ENCODE measurements around the gene DDX17. TPM values are rescaled to one million over a fixed set of nuclear protein-coding genes. Genes with fewer than 3 reads are reported as not detected.
A peak's percentile ranks its signal among the peaks of the same experiment; 100 is the strongest.

DDX17 gene
- total RNA-seq, 1 donor from 2014 or later, result 837 TPM

DNA sequence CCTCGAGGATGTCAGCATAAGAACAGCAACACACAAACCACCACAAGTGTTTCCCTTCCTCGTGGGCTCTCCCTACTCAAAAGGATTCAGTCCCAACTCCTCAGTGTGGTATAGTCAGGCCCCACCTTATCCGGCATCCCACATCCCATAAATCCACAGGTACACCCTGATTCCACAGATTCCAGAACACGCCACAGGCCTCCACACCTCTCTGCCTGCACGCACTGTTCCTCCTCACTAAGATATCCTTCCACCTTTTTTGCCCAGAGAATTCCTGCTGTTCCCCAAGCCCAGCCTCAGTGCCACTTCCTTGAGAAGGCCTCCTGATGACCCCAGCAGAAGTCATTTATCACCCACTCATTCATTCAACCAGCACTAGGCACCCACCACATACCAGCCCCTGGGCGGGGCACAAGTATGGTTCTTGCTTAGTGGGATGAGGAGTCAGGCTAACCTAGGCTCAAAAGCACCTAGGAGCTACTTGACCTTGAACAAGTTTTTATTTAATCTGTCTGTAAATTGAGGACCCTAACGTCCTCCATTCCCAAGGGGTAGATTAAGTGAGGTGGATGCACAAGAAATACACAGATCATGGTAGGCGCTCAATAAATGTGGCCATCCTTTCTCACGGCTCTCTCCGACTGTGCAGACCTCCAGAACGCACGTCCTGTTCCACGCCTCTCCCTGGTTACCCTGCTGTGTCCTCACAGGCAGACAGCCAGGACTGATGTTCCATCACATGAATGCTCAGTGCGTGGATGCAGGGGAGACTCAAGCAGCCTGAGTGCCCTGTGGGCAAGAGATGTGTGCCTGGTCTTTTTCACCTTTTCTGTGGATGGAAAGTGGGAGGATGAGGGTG, 49.0 kb downstream of the DDX17 start:
- peaks cover 10% of the 10 kb centered on the region for H3K27me3 ChIP-seq
- no peaks in the 10 kb centered on the region for H3K36me3 ChIP-seq

DNA sequence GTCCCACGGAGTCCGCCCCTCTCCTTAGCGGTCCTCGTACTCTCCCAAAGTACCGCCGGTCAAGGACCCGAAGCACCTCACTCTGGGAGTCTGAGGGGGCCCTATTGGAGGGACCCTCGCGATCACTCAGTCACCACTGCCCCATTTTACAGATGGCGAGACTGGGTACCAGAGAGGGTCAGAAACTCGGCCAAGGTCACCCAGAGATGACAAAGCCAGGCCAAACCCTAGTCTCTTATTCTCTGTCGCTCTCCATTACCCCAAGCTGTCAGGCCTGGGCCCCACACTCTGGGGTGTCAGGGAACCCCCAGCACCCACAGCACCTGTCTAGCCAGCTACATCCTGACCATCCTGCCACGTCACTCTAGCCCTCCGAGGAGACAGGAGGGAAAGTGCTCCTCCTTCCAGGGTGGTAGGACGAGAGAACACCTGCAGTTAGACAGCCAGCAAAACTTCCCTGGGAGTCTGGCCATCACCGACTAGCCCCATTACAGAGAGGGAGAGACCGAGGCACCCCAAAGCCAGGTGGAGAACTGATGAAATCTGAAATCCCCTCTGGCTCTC, 49.8 kb downstream of the DDX17 start:
- TF ChIP-seq, protein P1, sequence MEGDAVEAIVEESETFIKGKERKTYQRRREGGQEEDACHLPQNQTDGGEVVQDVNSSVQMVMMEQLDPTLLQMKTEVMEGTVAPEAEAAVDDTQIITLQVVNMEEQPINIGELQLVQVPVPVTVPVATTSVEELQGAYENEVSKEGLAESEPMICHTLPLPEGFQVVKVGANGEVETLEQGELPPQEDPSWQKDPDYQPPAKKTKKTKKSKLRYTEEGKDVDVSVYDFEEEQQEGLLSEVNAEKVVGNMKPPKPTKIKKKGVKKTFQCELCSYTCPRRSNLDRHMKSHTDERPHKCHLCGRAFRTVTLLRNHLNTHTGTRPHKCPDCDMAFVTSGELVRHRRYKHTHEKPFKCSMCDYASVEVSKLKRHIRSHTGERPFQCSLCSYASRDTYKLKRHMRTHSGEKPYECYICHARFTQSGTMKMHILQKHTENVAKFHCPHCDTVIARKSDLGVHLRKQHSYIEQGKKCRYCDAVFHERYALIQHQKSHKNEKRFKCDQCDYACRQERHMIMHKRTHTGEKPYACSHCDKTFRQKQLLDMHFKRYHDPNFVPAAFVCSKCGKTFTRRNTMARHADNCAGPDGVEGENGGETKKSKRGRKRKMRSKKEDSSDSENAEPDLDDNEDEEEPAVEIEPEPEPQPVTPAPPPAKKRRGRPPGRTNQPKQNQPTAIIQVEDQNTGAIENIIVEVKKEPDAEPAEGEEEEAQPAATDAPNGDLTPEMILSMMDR (IDR thresholded peaks at IDR 0.05), result no peak
- peak overlapping the region; percentile 53 to 56 for H3K4me3 ChIP-seq
- peaks cover 10 to 11% of the 10 kb centered on the region in 2 donors for H3K4me1 ChIP-seq
- H3K27ac ChIP-seq, result no peak overlapping the region
- intact Hi-C loops (cut with DNase I), result no loop called here
- no peaks in the 10 kb centered on the region for H3K9me3 ChIP-seq
- no peaks in the 10 kb centered on the region for H3K36me3 ChIP-seq
- no peak for DNase-seq (ENCODE audit: low spot score in 2 of 2)
- peaks cover 10% of the 10 kb centered on the region for H3K27me3 ChIP-seq

More for the DNA sequence above, 49.0 kb downstream of the DDX17 start:
- H3K27ac ChIP-seq, result no peak overlapping the region
- H3K4me1 ChIP-seq, result peaks cover 17 to 18% of the 10 kb centered on the region in 2 donors
- DNase-seq (ENCODE audit: low spot score in 2 of 2), result no peak
- intact Hi-C loops (cut with DNase I), result no loop called here
- H3K4me3 ChIP-seq, result no peak overlapping the region
- no peaks in the 10 kb centered on the region for H3K9me3 ChIP-seq
- TF ChIP-seq, protein P1 (IDR thresholded peaks at IDR 0.05), result no peak

DNA sequence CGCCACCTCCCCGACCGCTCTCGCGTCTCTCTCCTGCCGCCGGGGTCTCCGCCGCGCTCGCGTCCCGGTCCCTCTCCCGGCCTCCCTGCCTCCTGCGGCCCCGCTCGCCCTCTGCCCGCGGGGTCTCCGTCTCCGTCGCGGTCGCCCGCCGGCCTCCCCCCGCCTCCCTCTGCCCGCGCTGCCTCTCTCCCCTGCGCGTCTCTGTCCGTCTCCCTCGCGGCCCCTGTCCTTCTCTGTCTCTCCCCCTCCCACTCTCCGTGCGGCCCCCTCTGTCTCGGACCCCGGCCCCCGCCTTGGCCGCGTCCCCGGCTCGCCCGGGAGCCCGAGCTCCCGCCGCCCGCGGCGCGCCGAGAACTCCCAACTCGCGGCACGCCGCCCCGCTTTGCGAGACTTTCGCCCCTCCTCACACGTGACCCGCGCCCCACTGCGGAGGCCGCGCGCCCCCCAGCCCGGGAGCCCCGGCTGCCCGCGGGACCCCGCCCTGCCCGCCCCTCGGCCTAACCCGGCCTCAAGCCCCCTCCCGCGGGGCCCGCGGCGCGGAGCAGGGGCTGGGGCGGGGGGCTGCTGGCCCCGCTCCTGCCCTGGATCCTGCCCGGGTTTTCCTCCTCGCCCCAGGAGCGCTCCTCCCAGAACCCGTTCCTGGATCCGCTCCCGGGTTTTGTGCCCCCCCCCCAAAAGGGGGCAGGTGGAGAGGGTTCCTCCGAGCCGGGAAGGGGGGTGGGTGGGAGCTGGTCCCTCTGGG, 50.4 kb downstream of the DDX17 start:
- Histone ChIP-seq H3K4me1 (peaks cover 8 to 10% of the 10 kb centered on the region in 2 donors), H3K9me3 (no peaks in the 10 kb centered on the region), H3K27ac (no peak overlapping the region), H3K4me3 (peak overlapping the region; percentile 53 to 56), H3K36me3 (no peaks in the 10 kb centered on the region), H3K27me3 (peaks cover 10% of the 10 kb centered on the region)
- intact Hi-C loops (cut with DNase I), result no loop called here
- TF ChIP-seq, protein P1 (IDR thresholded peaks at IDR 0.05), result no peak
- DNase-seq (ENCODE audit: low spot score in 2 of 2), result no peak

DNA sequence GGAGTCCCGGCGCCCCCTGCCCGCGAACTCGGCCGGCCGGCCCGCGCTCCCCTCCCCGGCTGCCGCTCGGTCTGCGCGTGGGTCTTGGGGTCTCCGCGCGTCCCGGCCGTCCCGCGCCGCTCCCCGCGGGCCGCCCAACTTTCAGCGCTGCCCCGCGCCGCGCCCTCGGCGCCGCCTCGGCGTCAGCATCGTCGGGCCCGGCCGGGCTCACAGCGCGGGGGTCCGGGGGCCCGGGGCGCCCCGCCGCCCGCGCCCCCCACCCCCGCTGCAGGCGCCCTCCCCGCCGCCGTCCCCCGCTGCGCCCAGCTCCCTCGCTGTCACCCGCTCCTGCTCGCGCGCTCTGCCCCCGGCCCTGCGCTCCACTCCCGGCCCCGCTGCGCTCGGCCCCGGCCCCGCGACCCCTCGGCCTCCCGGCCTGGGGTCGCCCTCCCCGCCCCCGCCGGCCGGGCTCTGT, 51.0 kb downstream of the DDX17 start, which contains the start of gene KCNJ4:
TSS of gene KCNJ4 (minus strand) at position 124 of the 454 bp plus-strand sequence. CDS start 27,067 bp downstream, outside the sequence.
- peaks cover 8 to 10% of the 10 kb centered on the region in 2 donors for H3K4me1 ChIP-seq
- no peak for DNase-seq (ENCODE audit: low spot score in 2 of 2)

More for the DNA sequence above, 51.0 kb downstream of the DDX17 start, which contains the start of gene KCNJ4:
- Histone ChIP-seq H3K4me3 (peak within 1 kb of the TSS; percentile 53 to 56), H3K9me3 (no peaks in the 10 kb centered on the region), H3K27me3 (peaks cover 10% of the 10 kb centered on the region), H3K27ac (no peak within 1 kb of the TSS), H3K36me3 (no peaks in the 10 kb centered on the region)
- TF ChIP-seq, protein P1 (IDR thresholded peaks at IDR 0.05), result no peak
- intact Hi-C loops (cut with DNase I), result no loop called here
